Activated T-cell treated with anti-CD3 and anti-CD28 coated beads, Interleukin-2, amount 50 U/mL, for 48 hours (primary cell): ENCODE measurements around the gene RNF44.
"Not testable (repeated sequence)": the region's sequence is repeated elsewhere in the genome, so short reads cannot be mapped to it uniquely, and the experiment has no call there.

Source experiments
- DNase-seq, 2 experiments: peaks; one replicate each; pipeline ENCODE4 v3.0.0-alpha.2; 2020

The RNF44 gene

GRCh38 chr5:176515396-176515795 is 21.8 kb downstream of the RNF44 start:
- no peak for DNase-seq

- DNase-seq, result no peak
Measured at GRCh38 chr5:176514244-176514950, 22.8 kb downstream of the RNF44 start.

GRCh38 chr5:176513788-176514187 is 23.4 kb downstream of the RNF44 start:
- DNase-seq, result no peak

- no peak for DNase-seq
Measured at GRCh38 chr5:176508603-176509002, 28.6 kb downstream of the RNF44 start.

GRCh38 chr5:176507911-176508310 is 29.3 kb downstream of the RNF44 start:
- DNase-seq, result no peak

GRCh38 chr5:176503496-176503895 is 33.7 kb downstream of the RNF44 start:
- DNase-seq, result no peak

- no peak for DNase-seq
Measured at GRCh38 chr5:176501333-176501732, 35.9 kb downstream of the RNF44 start.

GRCh38 chr5:176500511-176500910 is 36.7 kb downstream of the RNF44 start:
- DNase-seq, result no peak

GRCh38 chr5:176499273-176499672 is 37.9 kb downstream of the RNF44 start:
- DNase-seq, result no peak

GRCh38 chr5:176497852-176498251 is 39.4 kb downstream of the RNF44 start:
- no peak for DNase-seq

GRCh38 chr5:176492431-176492830 is 44.8 kb downstream of the RNF44 start:
- no peak for DNase-seq

GRCh38 chr5:176491901-176492300 is 45.3 kb downstream of the RNF44 start:
- no peak for DNase-seq

- DNase-seq, result no peak
Measured at GRCh38 chr5:176491101-176491502, 46.1 kb downstream of the RNF44 start.

- DNase-seq, result no peak
Measured at GRCh38 chr5:176490301-176490700, 46.9 kb downstream of the RNF44 start.

- no peak for DNase-seq
Measured at GRCh38 chr5:176489077-176489476, 48.1 kb downstream of the RNF44 start.

- not testable (repeated sequence) for DNase-seq
Measured at GRCh38 chr5:176487160-176487559, 50.0 kb downstream of the RNF44 start.

- no peak for DNase-seq
Measured at GRCh38 chr5:176486189-176486757, 50.9 kb downstream of the RNF44 start.

GRCh38 chr5:176485176-176485575 is 52.0 kb downstream of the RNF44 start:
- DNase-seq, result no peak

GRCh38 chr5:176481711-176482110 is 55.5 kb downstream of the RNF44 start:
- no peak for DNase-seq
